GM15510 (cell line): ENCODE data around the gene IL31.

Source experiments
- POLR2A ChIP-seq: IDR thresholded peaks from 3 replicates; pipeline ENCODE4 v1.6.1; 2011; ENCODE audit warnings: borderline replicate concordance; ENCODE audit not compliant: insufficient read length; ENCODE audit errors: extremely low read depth

The IL31 gene

GRCh38 chr12:122145505-122146330, 28.3 kb downstream of the IL31 start:
- TF ChIP-seq POLR2A: no peak

DNA sequence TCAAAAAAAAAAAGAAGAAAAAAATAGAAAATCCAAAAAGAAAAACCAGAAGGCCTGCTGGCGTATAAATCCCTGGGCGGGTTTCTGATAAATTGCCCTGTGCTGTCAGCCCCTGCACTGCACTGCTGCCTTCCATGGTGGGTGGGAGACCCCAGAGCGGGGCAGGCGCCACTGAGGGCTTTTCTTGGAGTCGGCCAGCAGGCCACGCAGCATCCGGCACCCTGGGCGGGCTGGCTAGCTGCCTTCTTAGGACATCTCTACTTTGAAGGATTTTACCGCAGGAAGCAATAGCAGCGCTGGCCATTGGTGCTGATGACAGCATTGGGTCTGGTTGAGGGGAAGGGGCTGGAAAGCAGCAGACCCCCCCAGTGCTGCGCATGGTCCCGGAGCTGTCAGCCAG, 29.1 kb downstream of the IL31 start:
- no peak for TF ChIP-seq POLR2A

- no peak for TF ChIP-seq POLR2A
These were observed 31.2 kb downstream of the IL31 start for GRCh38 chr12:122142857-122143256.

- no peak for TF ChIP-seq POLR2A
These were observed 31.9 kb downstream of the IL31 start for GRCh38 chr12:122141911-122142725.

DNA sequence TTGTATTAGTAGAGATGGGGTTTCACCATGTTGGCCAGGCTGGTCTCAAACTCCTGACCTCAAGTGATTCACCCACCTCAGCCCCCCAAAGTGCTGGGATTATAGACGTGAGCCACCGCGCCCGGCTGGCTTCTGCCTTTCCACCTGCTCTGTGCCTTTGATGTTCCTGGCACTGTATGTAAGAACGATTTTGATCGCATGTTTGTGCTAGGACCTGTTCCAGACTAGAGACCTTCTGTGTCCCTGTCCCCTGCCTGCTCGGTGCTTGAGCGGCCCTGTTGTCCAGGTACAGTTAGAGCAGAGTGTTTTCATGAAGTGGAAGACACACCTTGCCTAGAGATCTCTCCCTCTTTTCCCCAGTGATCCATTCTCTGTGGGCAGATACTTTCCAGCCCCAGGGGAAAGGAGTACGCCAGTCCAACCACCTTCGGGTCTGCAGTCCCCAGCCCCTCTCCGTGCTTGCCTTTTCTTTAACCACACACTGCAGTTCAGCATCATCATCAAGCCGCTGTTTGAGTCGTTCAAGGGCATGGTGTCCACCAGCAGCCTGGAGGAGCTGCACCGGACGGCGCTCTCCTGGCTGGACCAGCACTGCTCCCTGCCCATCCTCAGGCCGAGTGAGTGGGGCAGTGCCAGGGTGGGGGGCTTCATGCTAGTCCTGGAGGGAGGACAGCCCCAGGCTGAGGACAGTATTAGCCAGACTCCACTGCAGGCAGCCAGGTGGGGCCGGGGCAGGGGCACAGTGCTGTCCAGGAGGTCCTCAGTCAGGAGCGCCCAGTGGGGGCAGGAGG, 33.4 kb downstream of the IL31 start:
- no peak for TF ChIP-seq POLR2A

DNA sequence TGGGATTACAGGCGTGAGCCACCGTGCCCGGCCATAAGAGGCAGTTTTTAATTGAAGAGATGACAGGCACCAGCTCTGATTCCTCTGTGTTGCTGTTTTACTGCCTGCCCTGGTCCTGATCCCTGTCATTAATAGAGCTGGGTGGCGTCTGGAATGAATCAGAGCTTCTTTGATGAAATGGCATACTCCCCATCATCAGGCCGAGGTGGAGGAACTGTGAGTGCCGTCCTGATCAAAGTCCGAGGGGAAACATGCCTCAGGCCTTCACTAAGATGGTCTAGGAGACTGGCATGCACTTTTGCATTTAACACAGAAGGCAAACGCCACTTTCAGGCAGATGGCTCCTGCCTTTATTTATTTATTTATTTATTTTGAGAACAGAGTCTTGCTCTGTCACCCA, 34.1 kb downstream of the IL31 start:
- TF ChIP-seq POLR2A: no peak

- TF ChIP-seq POLR2A: no peak
These were observed 34.8 kb downstream of the IL31 start for GRCh38 chr12:122139266-122139665.

DNA sequence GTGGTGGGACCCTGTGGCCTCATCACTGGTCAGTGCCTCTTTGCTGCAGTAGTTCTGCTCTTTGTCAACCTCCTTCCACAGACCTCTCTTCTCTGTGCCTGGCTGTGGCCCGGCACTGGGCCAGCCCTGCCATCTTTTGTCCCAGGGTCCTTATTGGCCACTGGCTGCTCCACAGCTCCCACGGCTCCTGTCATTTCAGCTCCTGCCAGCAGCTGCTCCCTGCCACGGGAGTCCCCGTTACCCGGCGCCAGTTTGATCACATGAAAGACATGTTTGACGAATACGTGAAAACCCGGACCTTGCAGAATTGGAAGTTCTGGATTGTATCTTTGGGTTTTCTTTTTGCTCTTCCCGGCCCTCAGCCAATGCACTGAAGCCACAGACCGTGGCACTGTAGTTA, 35.4 kb downstream of the IL31 start:
- TF ChIP-seq POLR2A: no peak

- no peak for TF ChIP-seq POLR2A
These were observed 35.8 kb downstream of the IL31 start for GRCh38 chr12:122138181-122138580.

DNA sequence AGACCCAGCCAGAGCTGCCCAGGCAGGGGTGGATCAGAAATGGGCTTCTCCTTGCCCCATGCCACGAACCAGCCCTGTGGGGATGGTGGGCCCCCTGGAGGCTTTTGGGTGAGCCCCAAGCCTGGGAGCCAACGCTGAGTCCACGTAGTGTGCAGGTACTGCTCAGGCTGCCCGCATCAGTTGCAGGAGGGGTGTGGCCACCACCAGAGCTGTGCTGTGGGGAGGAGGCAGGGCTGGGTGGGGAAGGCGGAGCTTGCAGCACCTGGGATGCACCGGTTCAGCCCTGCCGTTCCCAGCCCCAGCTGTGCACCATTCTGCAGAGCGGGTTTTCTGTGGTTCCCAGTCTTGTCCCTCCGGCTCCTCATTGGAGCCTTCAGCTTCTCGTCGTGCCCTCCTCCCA, 36.3 kb downstream of the IL31 start:
- TF ChIP-seq POLR2A: no peak

DNA sequence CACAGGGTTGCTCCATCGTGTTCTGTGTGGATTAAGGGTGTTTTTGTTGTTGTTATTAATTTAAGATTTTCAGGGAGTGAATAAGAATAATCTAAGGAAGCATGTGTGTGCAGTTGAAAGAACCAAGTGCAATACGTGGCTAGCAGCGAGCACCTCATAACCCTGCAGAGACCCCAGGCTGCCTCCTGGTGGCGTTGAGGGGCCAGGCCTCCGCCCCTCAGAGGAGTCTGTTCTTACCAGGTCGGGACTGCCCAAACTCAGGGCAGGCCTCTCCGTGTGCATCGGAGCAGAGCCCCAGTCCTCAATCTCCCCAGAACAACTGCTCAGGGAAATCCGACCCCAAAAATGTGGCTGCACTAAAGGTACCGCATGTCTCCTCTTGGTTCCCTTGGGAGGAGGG, 36.8 kb downstream of the IL31 start:
- no peak for TF ChIP-seq POLR2A

GRCh38 chr12:122135437-122136031, 38.5 kb downstream of the IL31 start:
- TF ChIP-seq POLR2A: no peak

DNA sequence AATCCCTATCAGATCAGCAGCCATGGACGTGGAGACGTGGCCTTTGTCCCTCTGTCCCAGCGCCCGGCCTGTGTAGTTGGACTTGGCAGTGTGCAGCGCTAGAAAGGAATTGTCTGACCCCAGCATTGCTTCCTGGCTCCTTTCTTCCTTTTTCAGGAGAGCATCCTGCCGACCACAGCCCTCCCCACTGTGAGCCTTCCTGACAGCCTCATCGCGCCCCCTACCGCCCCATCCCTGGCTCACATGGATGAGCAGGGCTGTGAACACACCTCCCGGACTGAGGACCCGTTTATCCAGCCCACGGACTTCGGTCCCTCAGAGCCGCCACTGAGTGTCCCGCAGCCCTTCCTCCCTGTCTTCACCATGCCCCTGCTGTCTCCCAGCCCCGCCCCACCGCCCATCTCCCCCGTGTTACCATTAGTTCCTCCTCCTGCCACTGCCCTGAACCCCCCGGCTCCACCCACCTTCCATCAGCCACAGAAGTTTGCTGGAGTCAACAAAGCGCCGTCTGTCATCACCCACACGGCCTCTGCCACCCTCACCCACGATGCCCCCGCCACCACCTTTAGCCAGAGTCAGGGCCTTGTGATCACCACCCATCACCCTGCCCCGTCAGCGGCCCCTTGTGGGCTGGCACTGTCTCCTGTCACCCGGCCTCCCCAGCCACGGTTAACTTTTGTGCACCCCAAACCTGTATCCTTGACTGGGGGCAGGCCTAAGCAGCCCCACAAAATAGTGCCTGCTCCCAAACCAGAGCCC, 40.6 kb downstream of the IL31 start:
- no peak for TF ChIP-seq POLR2A

DNA sequence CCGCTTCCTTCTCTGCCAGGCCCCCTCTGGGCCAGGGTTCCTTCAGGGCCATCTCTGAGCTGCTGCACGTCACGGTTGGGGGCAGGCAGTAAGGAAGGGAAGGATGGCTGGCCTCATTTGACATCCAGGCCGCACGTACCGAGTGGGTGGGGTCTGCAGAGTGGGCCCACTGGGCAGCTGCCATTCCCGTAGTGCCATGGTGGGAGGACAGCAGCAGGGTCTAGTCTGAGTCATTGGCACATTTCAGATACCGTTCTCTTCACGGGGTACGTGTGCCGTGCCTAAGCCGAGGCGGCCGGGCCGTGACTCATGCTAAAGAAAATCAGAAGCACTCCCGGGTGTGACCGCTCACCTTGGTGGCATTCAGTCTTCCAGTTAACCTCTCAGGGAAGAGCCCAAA, 43.9 kb downstream of the IL31 start:
- TF ChIP-seq POLR2A: no peak
